Memory B cell (primary cell): ENCODE data around the gene ADK.

Experiments used
- ATAC-seq: fragments of 150-1000 bp; cut with Tn5 transposase; 2 replicates; pipeline ENCODE4 v1.10.0; 2021; ENCODE audit warnings: low read depth, mild to moderate bottlenecking, moderate library complexity
- DNase-seq, 2 donors: peaks; one replicate each; pipeline ENCODE4 v3.0.0; 2022; ENCODE audit warnings: low spot score in 2 of 2
- H3K27ac Mint-ChIP-seq: one replicate; pipeline ENCODE4 v1.8.0; 2022; ENCODE audit warnings: mild to moderate bottlenecking, moderate library complexity, mixed read lengths
- H3K27me3 Mint-ChIP-seq: one replicate; pipeline ENCODE4 v1.8.0; 2022; ENCODE audit warnings: mixed read lengths
- H3K36me3 Mint-ChIP-seq: one replicate; pipeline ENCODE4 v1.8.0; 2022; ENCODE audit warnings: mild to moderate bottlenecking, mixed read lengths
- H3K4me1 Mint-ChIP-seq: one replicate; pipeline ENCODE4 v1.8.0; 2022; ENCODE audit warnings: mixed read lengths
- H3K4me3 Mint-ChIP-seq: one replicate; pipeline ENCODE4 v1.8.0; 2022; ENCODE audit warnings: mild to moderate bottlenecking, moderate library complexity, mixed read lengths
- H3K9me3 Mint-ChIP-seq: one replicate; pipeline ENCODE4 v1.8.0; 2022; ENCODE audit warnings: mixed read lengths

ADK gene

GRCh38 chr10:74150990-74151878 is at the start of gene ADK:
Gene ADK, plus strand, starts transcription at chr10:74151221. Its CDS starts 58 bp downstream, at chr10:74151279.
- H3K27ac Mint-ChIP-seq = no peak within 1 kb of the TSS
- DNase-seq = peak; percentile 97 to 99
- no peak within 1 kb of the TSS for H3K4me3 Mint-ChIP-seq
- peaks cover 4% of the 10 kb centered on the region for H3K36me3 Mint-ChIP-seq
- no peaks in the 10 kb centered on the region for H3K27me3 Mint-ChIP-seq
- ATAC-seq = peak; percentile 87
- no peaks in the 10 kb centered on the region for H3K9me3 Mint-ChIP-seq
- peaks cover 38% of the 10 kb centered on the region for H3K4me1 Mint-ChIP-seq

- no peak for ATAC-seq
Measured at GRCh38 chr10:74103560-74104258, 47.3 kb upstream of the ADK start.

GRCh38 chr10:74104480-74104879 is 46.5 kb upstream of the ADK start:
- no peak for ATAC-seq
- Mint-ChIP-seq H3K36me3 (peaks cover 37% of the 10 kb centered on the region), H3K4me1 (no peaks in the 10 kb centered on the region), H3K9me3 (no peaks in the 10 kb centered on the region), H3K27ac (no peak overlapping the region), H3K27me3 (no peaks in the 10 kb centered on the region), H3K4me3 (no peak overlapping the region)
- DNase-seq = no peak

More at GRCh38 chr10:74103560-74104258, 47.3 kb upstream of the ADK start:
- no peaks in the 10 kb centered on the region for H3K27me3 Mint-ChIP-seq
- peaks cover 43% of the 10 kb centered on the region for H3K36me3 Mint-ChIP-seq
- DNase-seq = no peak
- H3K27ac Mint-ChIP-seq = no peak overlapping the region
- no peak overlapping the region for H3K4me3 Mint-ChIP-seq
- peaks cover 5% of the 10 kb centered on the region for H3K4me1 Mint-ChIP-seq
- H3K9me3 Mint-ChIP-seq = no peaks in the 10 kb centered on the region

GRCh38 chr10:74104996-74105395 is 46.0 kb upstream of the ADK start:
- H3K27ac Mint-ChIP-seq = no peak overlapping the region

GRCh38 chr10:74107391-74107790 is 43.6 kb upstream of the ADK start:
- Mint-ChIP-seq H3K27ac (peak overlapping the region; percentile 62), H3K4me3 (no peak overlapping the region), H3K9me3 (no peaks in the 10 kb centered on the region), H3K4me1 (no peaks in the 10 kb centered on the region), H3K36me3 (peaks cover 46% of the 10 kb centered on the region), H3K27me3 (no peaks in the 10 kb centered on the region)
- DNase-seq (no peak), ATAC-seq (no peak)

More at GRCh38 chr10:74104996-74105395, 46.0 kb upstream of the ADK start:
- ATAC-seq (no peak), DNase-seq (no peak)
- H3K9me3 Mint-ChIP-seq = no peaks in the 10 kb centered on the region
- no peak overlapping the region for H3K4me3 Mint-ChIP-seq
- peaks cover 35% of the 10 kb centered on the region for H3K36me3 Mint-ChIP-seq
- no peaks in the 10 kb centered on the region for H3K4me1 Mint-ChIP-seq
- H3K27me3 Mint-ChIP-seq = no peaks in the 10 kb centered on the region

- H3K27ac Mint-ChIP-seq = peak overlapping the region; percentile 14
- no peak overlapping the region for H3K4me3 Mint-ChIP-seq
- ATAC-seq = no peak
Measured at GRCh38 chr10:74109452-74109851, 41.6 kb upstream of the ADK start.

GRCh38 chr10:74110120-74110519 is 40.9 kb upstream of the ADK start:
- no peaks in the 10 kb centered on the region for H3K27me3 Mint-ChIP-seq
- ATAC-seq = no peak

More at GRCh38 chr10:74109452-74109851, 41.6 kb upstream of the ADK start:
- H3K4me1 Mint-ChIP-seq = no peaks in the 10 kb centered on the region
- H3K27me3 Mint-ChIP-seq = no peaks in the 10 kb centered on the region
- no peaks in the 10 kb centered on the region for H3K9me3 Mint-ChIP-seq
- no peak for DNase-seq
- H3K36me3 Mint-ChIP-seq = peaks cover 49% of the 10 kb centered on the region

GRCh38 chr10:74111799-74112198 is 39.2 kb upstream of the ADK start:
- H3K4me3 Mint-ChIP-seq = no peak overlapping the region
- no peaks in the 10 kb centered on the region for H3K4me1 Mint-ChIP-seq
- ATAC-seq (no peak), DNase-seq (no peak)
- H3K36me3 Mint-ChIP-seq = peaks cover 50% of the 10 kb centered on the region
- no peaks in the 10 kb centered on the region for H3K27me3 Mint-ChIP-seq
- H3K27ac Mint-ChIP-seq = peak overlapping the region; percentile 58
- no peaks in the 10 kb centered on the region for H3K9me3 Mint-ChIP-seq

More at GRCh38 chr10:74110120-74110519, 40.9 kb upstream of the ADK start:
- Mint-ChIP-seq H3K9me3 (no peaks in the 10 kb centered on the region), H3K4me1 (no peaks in the 10 kb centered on the region), H3K27ac (no peak overlapping the region), H3K4me3 (no peak overlapping the region), H3K36me3 (peaks cover 47% of the 10 kb centered on the region)
- no peak for DNase-seq

- Mint-ChIP-seq H3K27me3 (no peaks in the 10 kb centered on the region), H3K4me1 (peaks cover 2% of the 10 kb centered on the region), H3K9me3 (no peaks in the 10 kb centered on the region), H3K36me3 (peaks cover 45% of the 10 kb centered on the region), H3K4me3 (no peak overlapping the region), H3K27ac (peak overlapping the region; percentile 15)
- DNase-seq (no peak), ATAC-seq (no peak)
Measured at GRCh38 chr10:74113546-74113945, 37.5 kb upstream of the ADK start.

GRCh38 chr10:74114041-74114448 is 37.0 kb upstream of the ADK start:
- no peaks in the 10 kb centered on the region for H3K9me3 Mint-ChIP-seq
- H3K27me3 Mint-ChIP-seq = no peaks in the 10 kb centered on the region
- peaks cover 48% of the 10 kb centered on the region for H3K36me3 Mint-ChIP-seq
- no peak for DNase-seq
- peak overlapping the region; percentile 15 for H3K27ac Mint-ChIP-seq
- peaks cover 2% of the 10 kb centered on the region for H3K4me1 Mint-ChIP-seq
- H3K4me3 Mint-ChIP-seq = no peak overlapping the region
- no peak for ATAC-seq

- DNase-seq (no peak), ATAC-seq (peak; percentile 32)
- Mint-ChIP-seq H3K27ac (peak overlapping the region; percentile 63), H3K4me3 (no peak overlapping the region), H3K36me3 (peaks cover 48% of the 10 kb centered on the region), H3K4me1 (peaks cover 2% of the 10 kb centered on the region), H3K27me3 (no peaks in the 10 kb centered on the region), H3K9me3 (no peaks in the 10 kb centered on the region)
Measured at GRCh38 chr10:74117738-74118137, 33.3 kb upstream of the ADK start.

GRCh38 chr10:74118804-74119203 is 32.2 kb upstream of the ADK start:
- peaks cover 51% of the 10 kb centered on the region for H3K36me3 Mint-ChIP-seq

GRCh38 chr10:74120911-74121310 is 30.1 kb upstream of the ADK start:
- Mint-ChIP-seq H3K36me3 (peaks cover 44% of the 10 kb centered on the region), H3K27ac (peak overlapping the region; percentile 29), H3K4me1 (peaks cover 2% of the 10 kb centered on the region), H3K27me3 (no peaks in the 10 kb centered on the region), H3K4me3 (no peak overlapping the region), H3K9me3 (no peaks in the 10 kb centered on the region)
- ATAC-seq (no peak), DNase-seq (no peak)

More at GRCh38 chr10:74118804-74119203, 32.2 kb upstream of the ADK start:
- Mint-ChIP-seq H3K27me3 (no peaks in the 10 kb centered on the region), H3K4me1 (peaks cover 2% of the 10 kb centered on the region), H3K27ac (peak overlapping the region; percentile 79), H3K9me3 (no peaks in the 10 kb centered on the region), H3K4me3 (no peak overlapping the region)
- DNase-seq (no peak), ATAC-seq (no peak)

- H3K27me3 Mint-ChIP-seq = no peaks in the 10 kb centered on the region
- no peak for ATAC-seq
- H3K4me1 Mint-ChIP-seq = peaks cover 2% of the 10 kb centered on the region
- no peaks in the 10 kb centered on the region for H3K9me3 Mint-ChIP-seq
- H3K4me3 Mint-ChIP-seq = no peak overlapping the region
- H3K27ac Mint-ChIP-seq = peak overlapping the region; percentile 29
- H3K36me3 Mint-ChIP-seq = peaks cover 44% of the 10 kb centered on the region
- no peak for DNase-seq
Measured at GRCh38 chr10:74121368-74121767, 29.7 kb upstream of the ADK start.
